ENCODE data around the gene TBC1D5.

DNA sequence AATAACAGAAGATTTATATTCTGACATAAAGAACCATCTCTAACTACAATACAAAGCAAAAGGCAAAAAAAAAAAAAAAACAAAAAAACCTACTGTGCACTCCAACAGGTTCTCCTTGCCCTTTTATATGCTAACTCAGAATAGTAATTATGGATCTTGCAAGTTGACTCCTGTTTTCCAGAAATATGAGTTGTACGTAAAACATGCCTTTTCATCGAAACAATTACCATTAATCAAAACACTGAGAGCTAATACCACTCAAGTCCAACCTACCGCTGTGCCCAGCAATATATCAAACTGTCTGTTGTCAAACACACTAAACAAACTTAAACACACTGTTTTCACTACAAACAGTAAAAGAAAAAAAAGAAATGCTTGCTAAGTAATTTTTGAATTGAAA, 389.8 kb downstream of the TBC1D5 start:
- TF ChIP-seq, protein P1, sequence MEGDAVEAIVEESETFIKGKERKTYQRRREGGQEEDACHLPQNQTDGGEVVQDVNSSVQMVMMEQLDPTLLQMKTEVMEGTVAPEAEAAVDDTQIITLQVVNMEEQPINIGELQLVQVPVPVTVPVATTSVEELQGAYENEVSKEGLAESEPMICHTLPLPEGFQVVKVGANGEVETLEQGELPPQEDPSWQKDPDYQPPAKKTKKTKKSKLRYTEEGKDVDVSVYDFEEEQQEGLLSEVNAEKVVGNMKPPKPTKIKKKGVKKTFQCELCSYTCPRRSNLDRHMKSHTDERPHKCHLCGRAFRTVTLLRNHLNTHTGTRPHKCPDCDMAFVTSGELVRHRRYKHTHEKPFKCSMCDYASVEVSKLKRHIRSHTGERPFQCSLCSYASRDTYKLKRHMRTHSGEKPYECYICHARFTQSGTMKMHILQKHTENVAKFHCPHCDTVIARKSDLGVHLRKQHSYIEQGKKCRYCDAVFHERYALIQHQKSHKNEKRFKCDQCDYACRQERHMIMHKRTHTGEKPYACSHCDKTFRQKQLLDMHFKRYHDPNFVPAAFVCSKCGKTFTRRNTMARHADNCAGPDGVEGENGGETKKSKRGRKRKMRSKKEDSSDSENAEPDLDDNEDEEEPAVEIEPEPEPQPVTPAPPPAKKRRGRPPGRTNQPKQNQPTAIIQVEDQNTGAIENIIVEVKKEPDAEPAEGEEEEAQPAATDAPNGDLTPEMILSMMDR (IDR thresholded peaks at IDR 0.05), result no peak
- TF ChIP-seq POLR2AphosphoS5 (IDR thresholded peaks at IDR 0.05; ENCODE audit: low read depth, low read length) (no peak), TCF7L2 (IDR thresholded peaks at IDR 0.05; ENCODE audit: low read depth, low read length) (no peak), SIN3A (IDR thresholded peaks at IDR 0.05; ENCODE audit: borderline replicate concordance, insufficient read depth, low read depth, low read length) (no peak)
- TF ChIP-seq, protein P2, sequence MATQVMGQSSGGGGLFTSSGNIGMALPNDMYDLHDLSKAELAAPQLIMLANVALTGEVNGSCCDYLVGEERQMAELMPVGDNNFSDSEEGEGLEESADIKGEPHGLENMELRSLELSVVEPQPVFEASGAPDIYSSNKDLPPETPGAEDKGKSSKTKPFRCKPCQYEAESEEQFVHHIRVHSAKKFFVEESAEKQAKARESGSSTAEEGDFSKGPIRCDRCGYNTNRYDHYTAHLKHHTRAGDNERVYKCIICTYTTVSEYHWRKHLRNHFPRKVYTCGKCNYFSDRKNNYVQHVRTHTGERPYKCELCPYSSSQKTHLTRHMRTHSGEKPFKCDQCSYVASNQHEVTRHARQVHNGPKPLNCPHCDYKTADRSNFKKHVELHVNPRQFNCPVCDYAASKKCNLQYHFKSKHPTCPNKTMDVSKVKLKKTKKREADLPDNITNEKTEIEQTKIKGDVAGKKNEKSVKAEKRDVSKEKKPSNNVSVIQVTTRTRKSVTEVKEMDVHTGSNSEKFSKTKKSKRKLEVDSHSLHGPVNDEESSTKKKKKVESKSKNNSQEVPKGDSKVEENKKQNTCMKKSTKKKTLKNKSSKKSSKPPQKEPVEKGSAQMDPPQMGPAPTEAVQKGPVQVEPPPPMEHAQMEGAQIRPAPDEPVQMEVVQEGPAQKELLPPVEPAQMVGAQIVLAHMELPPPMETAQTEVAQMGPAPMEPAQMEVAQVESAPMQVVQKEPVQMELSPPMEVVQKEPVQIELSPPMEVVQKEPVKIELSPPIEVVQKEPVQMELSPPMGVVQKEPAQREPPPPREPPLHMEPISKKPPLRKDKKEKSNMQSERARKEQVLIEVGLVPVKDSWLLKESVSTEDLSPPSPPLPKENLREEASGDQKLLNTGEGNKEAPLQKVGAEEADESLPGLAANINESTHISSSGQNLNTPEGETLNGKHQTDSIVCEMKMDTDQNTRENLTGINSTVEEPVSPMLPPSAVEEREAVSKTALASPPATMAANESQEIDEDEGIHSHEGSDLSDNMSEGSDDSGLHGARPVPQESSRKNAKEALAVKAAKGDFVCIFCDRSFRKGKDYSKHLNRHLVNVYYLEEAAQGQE (IDR thresholded peaks at IDR 0.05; ENCODE audit: insufficient read depth in 1 of 2, low read depth in 2 of 2, low read length in 1 of 2), result no peak

Data from Panc1 (cell line).